GM23338 (cell line): ENCODE results near the gene LRBA. TPM values are rescaled to one million over a fixed set of nuclear protein-coding genes. Genes with fewer than 3 reads are reported as not detected.

Experiments
- ATAC-seq: fragments of 200-7000 bp; cut with Tn5 transposase; 3 replicates; pipeline ENCODE4 v1.9.1; 2020
- DNase-seq: peaks from one replicate; pipeline ENCODE4 v3.0.0-alpha.2; 2015; ENCODE audit warnings: low spot score
- H2AFZ ChIP-seq: fragments of 200-600 bp; sonication (generic); 2 replicates; pipeline ENCODE4 v1.8.0; 2016; ENCODE audit warnings: antibody characterized with exemption, mild to moderate bottlenecking, moderate library complexity
- H3F3A ChIP-seq: fragments of 200-600 bp; sonication (generic); replicated peaks from 2 replicates; pipeline ENCODE4 v1.8.0; 2017; ENCODE audit warnings: antibody characterized with exemption, mixed run types, low read depth
- H3K27ac ChIP-seq: fragments of 200-600 bp; sonication (generic); 2 replicates; pipeline ENCODE4 v1.6.1; 2016; ENCODE audit warnings: low read depth
- H3K27me3 ChIP-seq: fragments of 200-600 bp; sonication (generic); 2 replicates; pipeline ENCODE4 v1.8.0; 2016; ENCODE audit warnings: mild to moderate bottlenecking, mixed run types, moderate library complexity; ENCODE audit not compliant: insufficient read depth
- H3K36me3 ChIP-seq: fragments of 200-600 bp; sonication (generic); 2 replicates; pipeline ENCODE4 v1.8.0; 2016; ENCODE audit warnings: mild to moderate bottlenecking; ENCODE audit not compliant: insufficient read depth
- H3K4me1 ChIP-seq: fragments of 200-600 bp; sonication (generic); 2 replicates; pipeline ENCODE4 v1.8.0; 2016; ENCODE audit warnings: mild to moderate bottlenecking, moderate library complexity; ENCODE audit not compliant: insufficient read depth
- H3K4me2 ChIP-seq: fragments of 200-600 bp; sonication (generic); 2 replicates; pipeline ENCODE4 v1.7.1; 2017; ENCODE audit warnings: mixed run types
- H3K4me3 ChIP-seq: fragments of 200-600 bp; sonication (generic); 2 replicates; pipeline ENCODE4 v1.6.1; 2016; ENCODE audit warnings: mixed run types
- H3K79me2 ChIP-seq: fragments of 200-600 bp; sonication (generic); replicated peaks from 2 replicates; pipeline ENCODE4 v1.8.0; 2017; ENCODE audit warnings: mild to moderate bottlenecking; ENCODE audit not compliant: insufficient read depth
- H3K9me2 ChIP-seq: fragments of 200-600 bp; sonication (generic); 2 replicates; pipeline ENCODE4 v1.8.0; 2017; ENCODE audit not compliant: insufficient read depth
- H4K20me1 ChIP-seq: fragments of 200-600 bp; sonication (generic); replicated peaks from 2 replicates; pipeline ENCODE4 v1.8.0; 2017; ENCODE audit warnings: mild to moderate bottlenecking; ENCODE audit not compliant: insufficient read depth
- H3K27ac Mint-ChIP-seq: 2 replicates; pipeline ENCODE4 v1.8.0; 2020; ENCODE audit warnings: inconsistent platforms, mild to moderate bottlenecking, moderate library complexity, mixed read lengths
- H3K27me3 Mint-ChIP-seq: 3 replicates; pipeline ENCODE4 v1.8.0; 2022; ENCODE audit warnings: low read depth, mild to moderate bottlenecking, moderate library complexity, mixed read lengths, inconsistent platforms; ENCODE audit not compliant: insufficient read depth, poor library complexity
- H3K36me3 Mint-ChIP-seq: 3 replicates; pipeline ENCODE4 v1.8.0; 2021; ENCODE audit warnings: low read depth, mild to moderate bottlenecking, inconsistent platforms, moderate library complexity, mixed read lengths
- H3K4me1 Mint-ChIP-seq: 3 replicates; pipeline ENCODE4 v1.8.0; 2020; ENCODE audit warnings: mild to moderate bottlenecking, inconsistent platforms, mixed read lengths
- H3K4me3 Mint-ChIP-seq: 3 replicates; pipeline ENCODE4 v1.8.0; 2021; ENCODE audit warnings: moderate library complexity, mild to moderate bottlenecking, inconsistent platforms, mixed read lengths
- H3K9me3 Mint-ChIP-seq: 3 replicates; pipeline ENCODE4 v1.8.0; 2020; ENCODE audit warnings: moderate library complexity, mild to moderate bottlenecking, inconsistent platforms, mixed read lengths
- CREB1 ChIP-seq: fragments of 250-450 bp; sonication (Bioruptor Pico); IDR thresholded peaks from 2 replicates; pipeline ENCODE4 v1.5.0; 2020; ENCODE audit warnings: low read depth, mild to moderate bottlenecking, moderate library complexity
- EZH2phosphoT487 ChIP-seq: fragments of 200-600 bp; sonication (generic); IDR thresholded peaks from one replicate; pipeline ENCODE4 v1.8.1; 2018; ENCODE audit warnings: antibody characterized with exemption; ENCODE audit not compliant: unreplicated experiment
- JUNB ChIP-seq: IDR thresholded peaks from one replicate; pipeline ENCODE4 v1.6.1; 2016; ENCODE audit warnings: antibody characterized with exemption; ENCODE audit not compliant: unreplicated experiment
- POLR2AphosphoS5 ChIP-seq: IDR thresholded peaks from 2 replicates; pipeline ENCODE4 v1.6.1; 2016; ENCODE audit warnings: antibody characterized with exemption, low read depth
- STAT1 ChIP-seq: IDR thresholded peaks from one replicate; pipeline ENCODE4 v1.6.1; 2016; ENCODE audit warnings: antibody characterized with exemption; ENCODE audit not compliant: unreplicated experiment
- ZNF114 ChIP-seq: fragments of 250-450 bp; sonication (Bioruptor Pico); IDR thresholded peaks from 2 replicates; pipeline ENCODE4 v1.5.0; 2020; ENCODE audit warnings: mild to moderate bottlenecking, moderate library complexity
- ZNF462 ChIP-seq: fragments of 250-450 bp; sonication (Bioruptor Pico); IDR thresholded peaks from 2 replicates; pipeline ENCODE4 v1.5.0; 2020; ENCODE audit warnings: mild to moderate bottlenecking, moderate library complexity
- polyA plus RNA-seq: library from polyadenylated mRNA; unstranded; fragments of >200 nt; fragmentation: Nextera tagmentation; extraction: Ambion mirVana; gene quantifications from 2 replicates; pipeline ENCODE4 v1.2.1, GENCODE V29; 2016
- total RNA-seq: library from RNA; depleted of rRNA; stranded (reverse); fragments of >200 nt; shearing (Covaris generic); gene quantifications from 2 replicates; pipeline ENCODE4 v1.2.3, GENCODE V29; 2014
- TF ChIP-seq, protein P1 (sequence below): IDR thresholded peaks from one replicate; pipeline ENCODE4 v1.6.1; 2018; ENCODE audit warnings: antibody characterized with exemption; ENCODE audit not compliant: unreplicated experiment

Gene LRBA
- total and polyA plus RNA-seq, 2 experiments from 2014 or later, result 23.3 to 126 TPM

- TF ChIP-seq, protein P1, sequence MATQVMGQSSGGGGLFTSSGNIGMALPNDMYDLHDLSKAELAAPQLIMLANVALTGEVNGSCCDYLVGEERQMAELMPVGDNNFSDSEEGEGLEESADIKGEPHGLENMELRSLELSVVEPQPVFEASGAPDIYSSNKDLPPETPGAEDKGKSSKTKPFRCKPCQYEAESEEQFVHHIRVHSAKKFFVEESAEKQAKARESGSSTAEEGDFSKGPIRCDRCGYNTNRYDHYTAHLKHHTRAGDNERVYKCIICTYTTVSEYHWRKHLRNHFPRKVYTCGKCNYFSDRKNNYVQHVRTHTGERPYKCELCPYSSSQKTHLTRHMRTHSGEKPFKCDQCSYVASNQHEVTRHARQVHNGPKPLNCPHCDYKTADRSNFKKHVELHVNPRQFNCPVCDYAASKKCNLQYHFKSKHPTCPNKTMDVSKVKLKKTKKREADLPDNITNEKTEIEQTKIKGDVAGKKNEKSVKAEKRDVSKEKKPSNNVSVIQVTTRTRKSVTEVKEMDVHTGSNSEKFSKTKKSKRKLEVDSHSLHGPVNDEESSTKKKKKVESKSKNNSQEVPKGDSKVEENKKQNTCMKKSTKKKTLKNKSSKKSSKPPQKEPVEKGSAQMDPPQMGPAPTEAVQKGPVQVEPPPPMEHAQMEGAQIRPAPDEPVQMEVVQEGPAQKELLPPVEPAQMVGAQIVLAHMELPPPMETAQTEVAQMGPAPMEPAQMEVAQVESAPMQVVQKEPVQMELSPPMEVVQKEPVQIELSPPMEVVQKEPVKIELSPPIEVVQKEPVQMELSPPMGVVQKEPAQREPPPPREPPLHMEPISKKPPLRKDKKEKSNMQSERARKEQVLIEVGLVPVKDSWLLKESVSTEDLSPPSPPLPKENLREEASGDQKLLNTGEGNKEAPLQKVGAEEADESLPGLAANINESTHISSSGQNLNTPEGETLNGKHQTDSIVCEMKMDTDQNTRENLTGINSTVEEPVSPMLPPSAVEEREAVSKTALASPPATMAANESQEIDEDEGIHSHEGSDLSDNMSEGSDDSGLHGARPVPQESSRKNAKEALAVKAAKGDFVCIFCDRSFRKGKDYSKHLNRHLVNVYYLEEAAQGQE, result no peak
These were observed 200.2 kb downstream of the LRBA start (continued) for GRCh38 chr4:150814873-150815272.

GRCh38 chr4:150805183-150806025 is 209.7 kb downstream of the LRBA start:
- Mint-ChIP-seq H3K4me3 (no peak overlapping the region), H3K27ac (no peak overlapping the region; the same call in 1 of the 2 replicates), H3K27me3 (peaks cover 1% of the 10 kb centered on the region), H3K9me3 (no peaks in the 10 kb centered on the region), H3K4me1 (no peaks in the 10 kb centered on the region), H3K36me3 (no peaks in the 10 kb centered on the region)
- Histone ChIP-seq H3K79me2 (no peaks in the 10 kb centered on the region), H3K4me1 (no peaks in the 10 kb centered on the region), H3K27ac (peak overlapping the region; percentile 46; the same call in 1 of the 2 replicates), H4K20me1 (no peaks in the 10 kb centered on the region; the same call in none of the 2 replicates), H3K36me3 (no peaks in the 10 kb centered on the region), H2AFZ (no peak overlapping the region), H3K27me3 (no peaks in the 10 kb centered on the region), H3K9me2 (no peaks in the 10 kb centered on the region), H3K4me3 (no peak overlapping the region), H3F3A (no peaks in the 10 kb centered on the region), H3K4me2 (no peak overlapping the region)
- DNase-seq (no peak), ATAC-seq (no peak)
- TF ChIP-seq ZNF462 (CRISPR knock-in tag) (no peak), POLR2AphosphoS5 (no peak), STAT1 (no peak), EZH2phosphoT487 (no peak), ZNF114 (CRISPR knock-in tag) (no peak), CREB1 (CRISPR knock-in tag) (no peak), JUNB (no peak)
- TF ChIP-seq, protein P1, result no peak
